Measurements from ENCODE around the gene ELP1.

Gene ELP1

DNA sequence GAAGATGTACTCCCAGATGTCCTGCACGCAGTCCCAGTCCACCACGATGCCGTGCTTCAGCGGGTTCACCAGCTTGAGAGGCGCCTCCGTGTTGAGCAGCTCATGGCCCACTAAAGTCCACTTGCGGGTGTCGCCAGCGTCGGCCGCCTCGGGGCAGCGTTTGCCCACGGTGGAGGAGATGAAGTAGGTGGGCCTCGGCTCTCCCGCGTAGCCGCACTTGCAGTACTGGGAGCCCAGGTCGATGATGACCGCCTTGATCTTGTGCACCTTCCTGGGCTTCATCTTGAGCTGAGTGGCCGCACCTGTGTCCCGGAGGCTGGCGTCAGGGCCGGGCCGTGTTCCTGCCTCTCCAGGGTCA is 78.4 kb downstream of the ELP1 start:
- CTCF ChIA-PET: no interaction called here
- POLR2A ChIA-PET: no interaction called here
- no peaks in the 10 kb centered on the region for H3K4me1 ChIP-seq (ENCODE audit: control insufficient read depth, insufficient read depth, low read length)

GRCh38 chr9:108854641-108855528 is 79.0 kb downstream of the ELP1 start:
- H3K4me3 ChIP-seq (ENCODE audit: low read depth, low read length): no peak overlapping the region
- ChIA-PET CTCF (no interaction called here), POLR2A (no interaction called here)

More for the DNA sequence above, 78.4 kb downstream of the ELP1 start:
- Histone ChIP-seq H3K4me3 (ENCODE audit: low read depth, low read length) (no peak overlapping the region), H3K27ac (ENCODE audit: extremely low read depth, low read depth, low read length) (no peak overlapping the region), H3K9me3 (ENCODE audit: control insufficient read depth, insufficient read depth, low read depth, low read length) (no peaks in the 10 kb centered on the region), H3K36me3 (ENCODE audit: control insufficient read depth in 2 of 2, insufficient read depth in 1 of 2, low read length in 2 of 2) (no peaks in the 10 kb centered on the region)
- no peak for TF ChIP-seq ZNF138 (tag by site-specific recombination; IDR thresholded peaks at IDR 0.05; ENCODE audit: borderline replicate concordance)
- no peak for TF ChIP-seq ZNF366 (tag by site-specific recombination; conservative IDR thresholded peaks at IDR 0.05)
- no peak for TF ChIP-seq ELK4 (IDR thresholded peaks at IDR 0.05; ENCODE audit: borderline replicate concordance, low read depth, low read length)
- TF ChIP-seq WT1 (tag by site-specific recombination; IDR thresholded peaks at IDR 0.05): no peak
- TF ChIP-seq PBX3 (CRISPR knock-in tag; IDR thresholded peaks at IDR 0.05): no peak
- no peak for TF ChIP-seq ZNF266 (tag by site-specific recombination; IDR thresholded peaks at IDR 0.05; ENCODE audit: low read depth)

DNA sequence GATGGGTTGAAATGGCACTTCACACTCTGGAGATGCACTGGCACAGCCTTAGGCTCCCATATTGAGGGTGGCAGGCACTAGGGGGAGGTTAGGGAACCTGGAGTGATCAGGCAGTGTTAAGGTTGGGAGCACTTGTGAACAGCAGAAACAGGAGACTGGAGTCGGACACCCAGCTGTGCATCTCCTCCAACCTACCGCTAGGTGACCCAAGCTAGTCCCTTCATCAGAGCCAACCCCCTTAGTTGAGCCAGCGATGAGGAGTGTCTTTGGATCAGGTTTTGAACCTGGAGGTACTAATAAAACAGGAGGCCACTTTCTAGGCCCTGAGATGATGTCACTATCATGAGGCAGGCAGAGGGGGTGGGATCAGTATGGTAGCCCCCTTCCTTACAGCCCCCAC is 79.8 kb downstream of the ELP1 start:
- Histone ChIP-seq H3K36me3 (ENCODE audit: control insufficient read depth in 2 of 2, insufficient read depth in 1 of 2, low read length in 2 of 2) (no peaks in the 10 kb centered on the region), H3K9me3 (ENCODE audit: control insufficient read depth, insufficient read depth, low read depth, low read length) (no peaks in the 10 kb centered on the region), H3K4me1 (ENCODE audit: control insufficient read depth, insufficient read depth, low read length) (no peaks in the 10 kb centered on the region), H3K4me3 (ENCODE audit: low read depth, low read length) (no peak overlapping the region), H3K27ac (ENCODE audit: extremely low read depth, low read depth, low read length) (no peak overlapping the region)
- POLR2A ChIA-PET: no interaction called here
- CTCF ChIA-PET: no interaction called here
- TF ChIP-seq ZNF23 (tag by site-specific recombination; IDR thresholded peaks at IDR 0.05; ENCODE audit: borderline replicate concordance) (no peak), ZNF660 (tag by site-specific recombination; IDR thresholded peaks at IDR 0.05) (no peak), ZNF184 (tag by site-specific recombination; IDR thresholded peaks at IDR 0.05) (no peak), ZFP3 (tag by site-specific recombination; IDR thresholded peaks at IDR 0.05; ENCODE audit: low read depth) (no peak), ZFP69B (tag by site-specific recombination; IDR thresholded peaks at IDR 0.05) (no peak), ZNF433 (tag by site-specific recombination; IDR thresholded peaks at IDR 0.05; ENCODE audit: low read depth) (no peak), ZNF830 (tag by site-specific recombination; IDR thresholded peaks at IDR 0.05; ENCODE audit: low read depth) (no peak), BCL6B (tag by site-specific recombination; IDR thresholded peaks at IDR 0.05) (no peak), ZNF529 (tag by site-specific recombination; IDR thresholded peaks at IDR 0.05; ENCODE audit: insufficient replicate concordance) (no peak), ZNF658 (tag by site-specific recombination; IDR thresholded peaks at IDR 0.05) (no peak), ZBTB20 (tag by site-specific recombination; IDR thresholded peaks at IDR 0.05) (no peak), ZNF366 (tag by site-specific recombination; conservative IDR thresholded peaks at IDR 0.05) (no peak), SP2 (tag by site-specific recombination; IDR thresholded peaks at IDR 0.05) (no peak), ZFP37 (tag by site-specific recombination; IDR thresholded peaks at IDR 0.05) (no peak), ZNF670 (tag by site-specific recombination; IDR thresholded peaks at IDR 0.05; ENCODE audit: low read depth) (no peak), ZNF223 (tag by site-specific recombination; IDR thresholded peaks at IDR 0.05) (no peak), OSR2 (tag by site-specific recombination; IDR thresholded peaks at IDR 0.05) (no peak)
- TF ChIP-seq, protein P1, sequence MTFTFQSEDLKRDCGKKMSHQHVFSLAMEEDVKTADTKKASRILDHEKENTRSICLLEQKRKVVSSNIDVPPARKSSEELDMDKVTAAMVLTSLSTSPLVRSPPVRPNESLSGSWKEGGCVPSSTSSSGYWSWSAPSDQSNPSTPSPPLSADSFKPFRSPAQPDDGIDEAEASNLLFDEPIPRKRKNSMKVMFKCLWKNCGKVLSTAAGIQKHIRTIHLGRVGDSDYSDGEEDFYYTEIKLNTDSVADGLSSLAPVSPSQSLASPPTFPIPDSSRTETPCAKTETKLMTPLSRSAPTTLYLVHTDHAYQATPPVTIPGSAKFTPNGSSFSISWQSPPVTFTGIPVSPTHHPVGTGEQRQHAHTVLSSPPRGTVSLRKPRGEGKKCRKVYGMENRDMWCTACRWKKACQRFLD (tag by site-specific recombination; IDR thresholded peaks at IDR 0.05): no peak

More at GRCh38 chr9:108854641-108855528, 79.0 kb downstream of the ELP1 start:
- Histone ChIP-seq H3K36me3 (ENCODE audit: control insufficient read depth in 2 of 2, insufficient read depth in 1 of 2, low read length in 2 of 2) (no peaks in the 10 kb centered on the region), H3K27ac (ENCODE audit: extremely low read depth, low read depth, low read length) (no peak overlapping the region), H3K4me1 (ENCODE audit: control insufficient read depth, insufficient read depth, low read length) (no peaks in the 10 kb centered on the region), H3K9me3 (ENCODE audit: control insufficient read depth, insufficient read depth, low read depth, low read length) (no peaks in the 10 kb centered on the region)
- TF ChIP-seq, protein P2, sequence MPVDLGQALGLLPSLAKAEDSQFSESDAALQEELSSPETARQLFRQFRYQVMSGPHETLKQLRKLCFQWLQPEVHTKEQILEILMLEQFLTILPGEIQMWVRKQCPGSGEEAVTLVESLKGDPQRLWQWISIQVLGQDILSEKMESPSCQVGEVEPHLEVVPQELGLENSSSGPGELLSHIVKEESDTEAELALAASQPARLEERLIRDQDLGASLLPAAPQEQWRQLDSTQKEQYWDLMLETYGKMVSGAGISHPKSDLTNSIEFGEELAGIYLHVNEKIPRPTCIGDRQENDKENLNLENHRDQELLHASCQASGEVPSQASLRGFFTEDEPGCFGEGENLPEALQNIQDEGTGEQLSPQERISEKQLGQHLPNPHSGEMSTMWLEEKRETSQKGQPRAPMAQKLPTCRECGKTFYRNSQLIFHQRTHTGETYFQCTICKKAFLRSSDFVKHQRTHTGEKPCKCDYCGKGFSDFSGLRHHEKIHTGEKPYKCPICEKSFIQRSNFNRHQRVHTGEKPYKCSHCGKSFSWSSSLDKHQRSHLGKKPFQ (tag by site-specific recombination; IDR thresholded peaks at IDR 0.05): no peak
- TF ChIP-seq ZNF529 (tag by site-specific recombination; IDR thresholded peaks at IDR 0.05; ENCODE audit: insufficient replicate concordance) (no peak), YY1 (tag by site-specific recombination; IDR thresholded peaks at IDR 0.05) (no peak), ZNF549 (tag by site-specific recombination; IDR thresholded peaks at IDR 0.05) (no peak), SP7 (tag by site-specific recombination; IDR thresholded peaks at IDR 0.05) (no peak), ZNF174 (tag by site-specific recombination; IDR thresholded peaks at IDR 0.05) (no peak)

Measured in HEK293 (cell line).